Measurements from ENCODE around the gene METRNL.

The METRNL gene

DNA sequence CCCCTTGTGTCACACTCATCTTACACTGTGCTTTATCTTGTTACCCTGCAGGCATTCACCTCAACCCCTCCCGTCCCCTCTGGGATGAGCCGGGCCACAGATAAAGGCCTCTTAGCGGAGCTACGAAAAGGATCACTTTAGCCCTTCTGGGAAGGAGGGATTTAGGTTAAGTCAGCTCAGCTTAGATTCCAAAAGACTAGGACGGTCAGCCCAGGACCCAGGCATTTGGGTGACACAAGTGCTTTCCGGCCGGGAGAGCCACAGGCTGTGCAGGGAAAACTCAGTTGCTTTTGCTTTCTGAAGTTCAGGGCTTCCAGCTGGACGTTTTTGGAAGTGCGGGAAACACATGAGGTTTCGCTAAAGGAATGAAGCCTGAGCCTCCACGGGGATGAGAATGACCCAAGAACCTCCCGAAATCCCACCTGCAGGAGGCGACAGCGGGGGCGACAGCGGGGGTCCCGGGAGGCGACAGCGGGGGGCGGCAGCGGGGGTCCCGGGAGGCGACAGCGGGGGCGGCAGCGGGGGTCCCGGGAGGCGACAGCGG, 11.6 kb upstream of the METRNL start:
- no peak for DNase-seq

DNA sequence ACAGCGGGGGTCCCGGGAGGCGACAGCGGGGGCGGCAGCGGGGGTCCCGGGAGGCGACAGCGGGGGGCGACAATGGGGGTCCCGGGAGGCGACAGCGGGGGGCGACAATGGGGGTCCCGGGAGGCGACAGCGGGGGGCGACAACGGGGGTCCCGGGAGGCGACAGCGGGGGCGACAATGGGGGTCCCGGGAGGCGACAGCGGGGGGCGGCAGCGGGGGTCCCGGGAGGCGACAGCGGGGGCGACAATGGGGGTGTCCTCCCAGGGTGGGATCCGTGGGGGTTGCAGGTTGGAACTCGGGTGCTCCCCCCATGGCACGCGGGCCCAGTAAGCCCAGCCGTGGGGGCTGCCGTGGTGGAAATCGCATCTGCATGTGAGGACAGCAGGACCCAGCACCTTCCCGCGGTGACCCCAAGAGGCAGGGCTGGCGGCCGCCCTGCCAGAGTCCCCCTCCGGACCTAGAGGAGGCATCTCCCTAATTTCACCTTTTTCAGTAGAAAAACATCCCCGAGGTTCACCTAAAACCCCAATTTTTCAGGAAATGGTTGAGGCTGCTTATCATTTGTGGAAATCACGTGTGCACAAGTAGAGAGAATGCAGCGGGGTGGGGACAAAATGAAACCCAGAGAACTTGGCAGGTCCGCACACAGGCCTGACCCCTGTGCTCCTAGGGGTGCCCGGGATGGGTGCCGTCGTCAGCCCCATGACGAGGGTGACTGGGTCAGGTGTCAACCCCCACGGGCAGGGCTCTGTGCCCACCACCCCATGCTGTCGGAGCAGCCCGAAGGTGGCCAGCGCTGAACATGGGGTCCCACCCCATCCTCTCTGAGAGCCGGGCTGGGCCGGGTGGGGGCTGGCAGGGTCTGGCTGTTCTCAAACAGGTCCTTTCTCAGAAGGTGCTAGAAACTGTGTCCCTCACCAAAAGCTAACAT, 10.5 kb upstream of the METRNL start:
- DNase-seq, result no peak

DNA sequence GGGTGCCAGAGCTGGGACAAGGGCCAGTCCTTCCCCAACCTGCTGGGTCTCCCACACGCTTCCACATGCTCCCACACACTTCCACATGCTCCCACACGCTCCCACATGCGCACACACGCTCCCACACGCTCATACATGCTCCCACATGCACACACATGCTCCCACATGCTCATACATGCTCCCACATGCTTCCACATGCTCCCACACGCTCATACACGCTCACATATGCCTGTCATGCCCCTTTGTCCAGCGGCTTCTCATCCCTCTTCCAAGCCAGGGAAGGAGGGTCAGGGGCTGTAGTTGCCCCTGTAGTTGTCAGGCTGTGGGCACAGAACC, 9.9 kb upstream of the METRNL start:
- DNase-seq, result no peak

DNA sequence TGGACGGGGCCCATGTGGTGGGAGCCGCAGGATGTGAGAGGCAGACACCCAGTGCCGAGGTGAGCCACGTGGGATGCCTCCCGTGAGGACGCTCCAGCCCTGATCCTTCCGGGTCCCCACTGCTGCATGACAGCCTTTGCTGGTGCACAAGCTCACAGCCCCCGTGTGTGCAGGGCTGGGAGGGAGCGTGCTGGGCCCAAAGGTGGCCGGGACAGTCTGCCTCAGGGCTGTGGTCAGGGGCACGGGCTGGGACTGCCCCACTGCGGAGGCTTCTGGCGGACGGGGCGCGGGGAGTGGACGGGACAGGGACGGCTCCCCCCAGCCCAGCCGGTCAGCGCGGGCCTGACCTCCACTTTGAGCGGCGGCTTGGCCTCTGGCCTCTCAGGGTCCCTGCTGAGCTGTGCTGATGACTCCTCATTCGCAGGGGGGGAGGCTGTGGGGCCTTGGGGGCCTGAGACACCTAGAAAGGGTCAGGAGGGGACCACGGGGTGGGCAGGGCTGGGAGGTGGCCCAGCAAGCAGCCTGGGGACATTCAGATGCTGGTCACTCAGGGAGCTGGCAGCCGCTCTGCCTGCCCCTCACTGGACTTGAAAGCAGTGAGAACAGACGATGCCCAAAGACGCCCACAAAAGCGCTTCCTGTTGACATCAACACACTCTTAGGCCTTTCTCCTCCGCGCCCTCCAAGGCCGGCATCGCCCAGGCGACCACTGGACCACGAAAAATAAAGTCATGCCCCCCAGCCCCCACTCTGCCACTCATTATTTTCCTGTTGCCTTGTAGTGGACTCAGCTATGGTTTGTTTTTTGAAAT, 9.3 kb upstream of the METRNL start:
- DNase-seq, result no peak

DNA sequence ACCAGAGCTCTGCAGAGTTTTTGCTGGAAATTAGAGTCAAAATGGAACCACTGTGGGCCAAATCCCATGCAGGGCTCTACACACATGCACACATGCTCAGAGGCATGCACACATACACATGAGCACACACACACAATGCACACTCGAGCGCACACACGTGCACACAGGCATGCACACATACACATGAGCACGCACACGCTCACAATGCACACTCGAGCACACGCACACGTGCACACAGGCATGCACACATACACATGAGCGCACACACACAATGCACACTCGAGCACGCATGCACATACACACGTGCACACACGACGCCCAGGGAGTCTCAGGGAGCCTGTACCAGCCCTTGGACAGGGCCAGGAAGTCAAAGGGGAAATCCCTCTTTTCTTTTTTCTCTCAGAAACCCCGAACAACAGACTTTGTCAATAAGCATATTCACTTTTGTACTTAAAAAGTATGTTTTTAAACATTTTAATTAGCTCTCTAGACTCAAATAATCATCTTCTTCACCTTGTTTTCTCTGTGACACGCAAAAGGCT, 8.5 kb upstream of the METRNL start:
- no peak for DNase-seq

DNA sequence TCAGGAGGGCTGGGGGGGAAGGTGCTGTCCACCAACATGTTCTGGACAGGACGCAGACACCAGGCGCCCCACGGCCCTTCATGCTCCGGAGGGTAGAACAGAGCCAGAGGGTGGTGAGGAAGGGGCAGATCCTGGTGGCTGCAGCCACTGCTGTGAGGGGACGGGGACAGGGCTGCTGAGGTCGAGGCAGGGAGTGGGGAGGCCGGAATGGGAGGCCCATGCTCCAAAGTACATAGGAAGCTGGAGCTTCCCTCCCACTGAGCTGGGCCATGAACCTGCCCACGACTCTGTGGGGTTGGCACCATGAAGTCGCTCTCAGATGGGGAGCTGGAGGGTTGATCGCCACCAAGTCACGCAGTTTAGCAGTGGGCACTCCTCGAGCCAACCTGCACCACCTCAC, 8.0 kb upstream of the METRNL start:
- no peak for DNase-seq

DNA sequence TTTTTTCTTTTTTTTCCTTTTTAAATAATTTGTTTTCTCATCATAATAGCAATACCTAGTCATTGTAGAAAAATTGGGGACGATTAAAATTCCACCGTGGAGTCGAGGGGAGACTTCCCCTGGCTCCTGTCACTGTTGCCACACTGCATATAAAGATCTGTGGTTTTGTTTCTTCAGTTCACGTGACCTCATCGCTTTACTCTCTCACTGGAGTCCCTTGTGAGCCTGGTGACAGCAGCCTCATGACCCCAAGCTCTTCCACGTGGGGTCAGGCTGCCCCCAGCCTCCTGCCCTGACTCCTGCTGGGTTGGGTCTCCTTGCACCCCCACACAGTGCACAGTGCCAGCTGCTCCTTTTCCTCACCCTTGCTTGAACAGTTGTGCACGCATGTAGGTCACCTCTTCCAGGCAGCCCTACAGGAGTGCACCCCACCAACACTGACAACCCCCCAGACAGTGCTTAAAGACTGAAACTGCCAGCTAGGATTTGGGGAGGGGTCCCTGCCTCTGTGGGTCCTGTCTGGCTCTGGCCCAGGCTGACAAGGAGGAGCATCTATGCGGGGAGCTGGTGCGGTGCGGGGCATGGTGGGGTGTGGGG, 7.3 kb upstream of the METRNL start:
- no peak for DNase-seq

DNA sequence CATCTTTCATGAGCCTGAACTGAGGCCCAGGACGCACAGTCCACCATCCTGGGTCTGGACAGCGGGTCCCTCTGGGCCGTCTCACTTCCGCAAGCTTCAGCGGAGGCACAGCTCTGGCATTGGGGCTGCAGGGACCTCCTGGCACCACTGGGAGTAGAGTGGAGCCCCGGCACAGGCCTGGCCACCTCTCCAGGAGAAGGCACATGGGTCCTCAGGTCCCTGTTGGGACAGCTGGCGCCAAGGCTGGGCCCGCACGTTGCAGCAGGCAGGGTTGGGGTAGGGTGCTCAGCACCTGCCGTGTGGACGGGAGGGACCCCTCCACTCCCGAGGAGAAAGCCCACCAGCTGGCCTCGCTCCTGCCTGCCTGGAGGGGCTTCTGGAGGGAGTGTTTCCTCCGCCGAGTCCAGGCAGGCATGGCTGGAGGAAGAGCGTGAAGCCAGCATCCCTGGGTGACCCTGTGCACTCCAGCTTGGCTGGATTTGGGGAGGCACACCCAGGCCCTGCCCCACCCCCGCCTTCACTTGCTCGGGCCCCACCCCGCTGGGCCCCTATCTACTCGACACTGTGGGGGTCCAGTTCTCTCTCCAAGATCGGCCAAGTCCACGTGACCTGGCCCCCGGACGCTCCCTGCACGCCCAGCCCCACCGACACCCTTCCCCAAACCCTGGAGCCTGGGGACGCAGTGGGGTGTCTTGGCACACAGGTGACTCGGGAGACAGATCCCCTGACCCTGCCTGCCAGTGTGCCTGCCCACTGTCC, 6.6 kb upstream of the METRNL start:
- no peak for DNase-seq

DNA sequence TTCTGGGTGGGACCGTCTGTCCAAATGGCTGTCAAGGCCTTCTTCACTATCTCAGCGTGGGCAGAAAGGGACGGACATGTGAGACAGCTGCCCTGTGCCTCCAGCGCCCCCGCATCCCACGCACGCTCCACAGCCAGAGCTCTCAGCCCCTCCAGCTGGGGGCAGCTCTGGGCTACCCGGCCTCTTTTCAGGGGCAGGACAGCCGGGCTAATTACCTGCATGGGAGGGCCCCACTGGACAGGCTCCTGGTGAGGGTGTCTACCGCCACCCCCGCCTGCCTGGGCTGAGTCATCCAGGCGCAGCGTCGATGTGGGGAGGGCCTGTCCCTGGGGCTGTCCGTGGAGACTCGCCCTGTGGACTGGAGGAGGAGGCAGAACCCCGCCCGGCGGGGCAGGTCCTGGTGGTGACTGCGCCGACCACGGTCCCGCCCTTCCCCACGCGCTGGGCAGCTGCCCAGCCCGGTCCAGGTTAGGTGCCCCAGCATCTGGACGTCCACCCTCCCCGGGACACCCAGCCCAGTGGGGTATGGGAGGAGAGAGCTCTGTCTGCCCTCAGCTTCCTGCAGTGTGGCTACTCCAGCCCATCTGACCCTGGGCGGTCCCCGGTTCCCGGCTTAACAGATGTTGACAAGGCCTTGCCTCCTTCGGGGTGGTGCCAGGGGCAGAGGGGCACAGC, 5.9 kb upstream of the METRNL start:
- DNase-seq, result no peak

DNA sequence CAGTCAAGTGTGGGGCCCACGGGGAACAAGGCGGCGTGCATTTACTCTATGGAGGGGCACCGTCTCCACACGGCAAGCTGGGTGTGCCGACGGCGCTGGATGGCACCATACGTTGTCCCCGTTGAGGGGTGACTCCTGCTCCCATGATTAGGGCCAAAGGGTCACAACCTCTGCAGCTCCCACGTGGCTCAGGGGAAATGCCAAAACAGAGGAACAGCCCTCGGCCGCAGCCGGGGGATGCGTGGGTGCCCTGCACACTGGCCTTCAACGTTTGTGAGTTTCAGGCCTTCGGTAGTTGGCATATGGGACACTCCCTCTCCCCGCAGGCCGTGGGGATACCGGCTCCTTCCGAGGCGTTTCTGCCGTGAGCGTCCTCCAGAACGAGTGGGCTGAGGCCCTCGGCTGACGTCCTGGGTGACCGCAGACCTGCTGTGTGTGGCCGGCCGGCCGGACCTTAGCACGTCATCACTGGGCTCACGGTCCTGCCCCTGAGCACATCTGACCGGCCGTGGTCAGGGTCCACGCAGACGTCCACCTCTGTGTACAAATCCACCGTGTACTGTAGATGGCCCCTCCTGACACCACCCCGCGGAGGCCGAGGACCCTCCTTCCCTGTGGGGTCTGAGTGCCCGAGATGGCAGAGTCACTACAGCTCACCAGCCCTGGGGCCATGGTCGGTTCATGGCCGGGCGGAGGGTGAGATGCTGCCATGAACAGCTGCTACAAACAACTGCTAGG, 4.8 kb upstream of the METRNL start:
- no peak for DNase-seq

DNA sequence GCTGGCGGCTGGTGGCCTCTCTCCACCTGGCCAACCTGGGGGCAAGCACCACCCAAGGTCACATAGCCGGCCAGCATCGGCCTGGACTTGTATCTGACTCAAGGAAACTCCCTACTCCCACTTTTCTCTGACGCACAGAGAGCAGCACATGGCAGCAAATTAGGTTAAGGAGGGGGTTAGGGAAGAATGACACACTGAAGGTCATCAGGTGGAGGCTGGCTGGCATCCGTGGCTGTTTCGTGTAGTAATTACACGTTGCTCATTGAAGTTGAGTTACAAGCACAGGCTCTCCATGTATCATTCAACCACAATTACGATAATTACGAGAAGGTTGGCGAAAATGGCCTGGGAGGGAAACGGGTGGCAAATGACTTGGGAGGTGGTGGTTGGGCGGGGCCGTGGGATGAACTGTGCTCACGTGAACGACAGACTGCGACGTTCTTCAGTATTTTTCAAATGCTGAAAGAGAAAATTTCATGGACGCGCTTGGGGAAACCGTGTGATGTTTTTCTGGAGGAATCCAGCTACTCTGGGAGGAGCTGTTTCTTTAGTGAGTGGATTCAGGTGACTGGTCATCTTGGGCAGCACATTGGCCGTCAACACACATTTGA, 4.0 kb upstream of the METRNL start:
- DNase-seq, result no peak

DNA sequence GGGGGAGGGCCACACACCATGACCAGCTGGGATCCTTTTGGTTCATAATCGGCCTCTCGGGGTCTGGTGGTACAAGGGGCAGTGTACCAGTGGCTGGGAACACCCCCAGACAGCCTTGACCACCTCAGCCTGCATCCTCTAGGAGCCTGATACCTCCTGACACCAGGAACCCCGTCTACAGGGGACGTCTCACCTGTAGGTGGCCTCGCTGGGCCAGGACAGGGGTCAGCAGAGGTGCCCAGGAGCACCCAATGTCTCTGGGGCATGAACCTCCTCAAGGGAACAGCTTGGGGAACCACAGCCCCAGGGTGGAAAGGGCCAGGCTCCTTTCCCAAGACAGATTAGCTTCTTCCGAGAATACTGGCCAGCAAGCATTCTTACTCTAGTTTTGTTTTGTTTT, 2.5 kb upstream of the METRNL start:
- DNase-seq, result no peak

DNA sequence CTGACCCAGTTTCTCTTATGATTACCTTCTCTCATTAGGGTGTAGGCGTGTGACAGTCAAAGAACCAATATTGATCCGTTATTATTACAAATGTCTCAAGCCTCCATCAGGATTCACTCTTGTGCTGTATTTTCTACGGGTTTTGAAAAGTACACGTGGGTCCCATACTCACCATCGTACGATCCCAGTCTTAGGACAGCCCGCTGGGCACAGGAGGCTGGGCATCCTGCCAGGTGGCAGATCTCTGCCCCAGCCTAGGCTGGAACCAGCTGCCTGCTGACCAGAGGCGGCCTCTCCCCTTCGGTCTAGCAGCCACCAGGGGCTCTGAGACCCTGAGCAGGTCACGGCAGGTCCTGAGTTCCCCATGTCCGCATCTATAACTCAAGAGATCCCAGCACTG, 2.0 kb upstream of the METRNL start:
- no peak for DNase-seq

DNA sequence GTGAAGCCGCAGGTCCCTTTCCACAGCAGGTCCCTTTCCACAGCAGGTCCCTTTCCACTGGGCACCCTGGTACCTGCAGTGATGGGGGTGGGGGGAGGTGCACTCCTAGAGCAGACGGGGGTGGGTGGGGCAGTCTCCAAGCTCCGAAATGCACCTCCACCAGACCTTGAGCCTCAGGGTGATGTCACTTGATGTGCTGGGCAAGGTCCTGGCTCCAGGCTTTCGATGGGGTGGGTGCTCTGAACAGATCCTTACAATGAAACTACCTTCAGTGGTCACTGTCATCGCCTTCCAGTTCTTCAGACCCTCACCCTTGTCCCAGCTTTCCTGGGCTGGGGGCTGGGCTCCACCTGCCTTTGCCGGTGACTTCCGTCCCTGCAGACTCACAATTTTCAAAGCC, 1.5 kb upstream of the METRNL start:
- DNase-seq, result no peak

DNA sequence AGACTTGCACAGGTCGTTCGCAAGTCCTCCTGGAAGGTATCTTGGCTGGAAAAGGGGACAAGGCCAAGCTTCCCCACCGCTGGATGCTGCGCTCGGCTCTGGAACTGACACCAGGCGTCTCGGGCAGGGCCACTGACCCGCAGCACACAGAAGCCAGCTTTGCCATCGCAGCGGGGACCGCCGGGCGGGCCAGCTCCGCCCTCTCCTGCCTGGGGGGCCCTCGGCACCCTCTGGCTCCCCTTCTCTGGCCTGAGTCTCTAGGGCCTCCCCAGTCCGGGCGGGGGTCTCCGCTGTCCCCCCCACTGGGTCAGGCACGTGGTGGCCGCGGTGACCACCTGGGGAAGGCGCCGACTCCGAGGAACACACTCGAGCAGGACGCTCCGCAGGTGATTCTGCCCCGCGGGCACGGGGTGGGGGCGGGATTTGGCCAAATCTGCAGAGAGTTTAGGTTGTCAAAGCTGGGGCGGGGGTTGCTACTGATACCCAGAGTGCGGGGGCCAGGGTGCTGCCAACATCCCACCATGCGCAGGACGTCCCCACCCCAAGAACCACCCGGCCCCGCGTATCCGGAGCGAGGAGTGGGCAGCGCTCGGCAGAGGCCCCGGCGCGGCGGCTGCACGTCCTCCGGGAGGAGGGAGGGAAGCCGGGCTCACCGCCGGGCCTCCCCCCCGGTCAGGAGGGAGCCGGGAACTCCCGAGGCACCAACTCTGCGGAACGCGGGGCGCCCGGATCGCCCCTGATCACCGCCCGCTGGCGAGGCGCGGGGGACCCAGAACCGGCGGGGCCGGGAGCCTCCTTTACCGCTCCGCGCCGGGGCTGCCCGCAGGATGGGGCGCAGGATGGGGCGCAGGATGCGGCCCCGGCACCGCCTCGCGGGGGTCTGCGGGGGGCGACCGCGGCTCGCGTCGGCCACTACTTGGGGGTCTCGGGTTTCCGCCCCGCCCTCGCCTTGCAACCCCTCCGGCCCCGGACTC, 744 bp upstream of the METRNL start:
- DNase-seq, result peak; percentile 50

DNA sequence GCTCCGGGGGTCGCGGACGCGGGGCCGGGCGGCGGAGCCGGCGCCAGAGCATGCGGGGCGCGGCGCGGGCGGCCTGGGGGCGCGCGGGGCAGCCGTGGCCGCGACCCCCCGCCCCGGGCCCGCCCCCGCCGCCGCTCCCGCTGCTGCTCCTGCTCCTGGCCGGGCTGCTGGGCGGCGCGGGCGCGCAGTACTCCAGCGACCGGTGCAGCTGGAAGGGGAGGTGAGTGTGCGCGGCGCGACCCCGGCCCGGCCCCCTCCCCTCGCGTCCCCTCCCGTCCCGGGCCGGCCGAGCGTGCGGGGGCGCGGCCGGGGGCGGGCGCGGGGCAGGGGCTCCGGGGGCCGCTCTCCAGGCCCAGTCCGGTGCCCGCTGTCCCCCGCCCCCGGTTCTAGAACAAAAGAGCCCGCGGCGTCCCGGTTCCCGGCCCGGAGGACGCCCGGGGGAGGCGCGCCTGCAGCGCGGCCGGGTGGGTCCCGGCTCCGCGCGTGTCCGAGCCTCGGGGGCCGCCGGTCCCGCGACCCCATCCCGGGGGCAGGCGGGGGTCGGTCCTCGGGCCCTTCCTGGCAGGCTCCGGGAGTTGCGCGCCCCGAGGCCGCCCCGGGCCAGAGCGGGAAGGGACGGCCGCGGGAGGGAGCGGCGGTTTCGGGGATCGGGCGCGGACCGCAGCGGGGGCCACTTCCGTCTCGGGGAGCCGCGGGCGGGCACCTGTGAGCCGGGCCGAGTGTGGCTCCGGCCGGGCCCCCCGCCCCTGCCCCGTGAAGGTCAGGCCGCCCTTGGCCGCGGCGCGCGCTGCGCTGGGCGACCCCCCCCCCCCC, 563 bp downstream of the METRNL start:
- no peak for DNase-seq

DNA sequence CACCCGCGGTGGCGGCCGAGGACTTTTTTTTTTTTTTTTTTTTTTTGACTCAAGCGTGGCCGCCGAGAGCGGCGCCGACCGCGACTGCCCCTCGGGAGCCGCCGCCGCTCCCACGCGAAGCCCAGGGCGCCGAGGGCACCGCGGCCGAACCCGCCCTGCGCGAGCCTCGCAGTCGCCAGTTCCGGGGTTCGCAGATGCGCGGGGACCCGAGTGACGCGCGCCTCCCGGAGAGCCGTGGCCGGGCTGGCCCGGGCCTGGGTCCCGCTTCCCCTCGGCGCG, 1.1 kb downstream of the METRNL start:
- no peak for DNase-seq

DNA sequence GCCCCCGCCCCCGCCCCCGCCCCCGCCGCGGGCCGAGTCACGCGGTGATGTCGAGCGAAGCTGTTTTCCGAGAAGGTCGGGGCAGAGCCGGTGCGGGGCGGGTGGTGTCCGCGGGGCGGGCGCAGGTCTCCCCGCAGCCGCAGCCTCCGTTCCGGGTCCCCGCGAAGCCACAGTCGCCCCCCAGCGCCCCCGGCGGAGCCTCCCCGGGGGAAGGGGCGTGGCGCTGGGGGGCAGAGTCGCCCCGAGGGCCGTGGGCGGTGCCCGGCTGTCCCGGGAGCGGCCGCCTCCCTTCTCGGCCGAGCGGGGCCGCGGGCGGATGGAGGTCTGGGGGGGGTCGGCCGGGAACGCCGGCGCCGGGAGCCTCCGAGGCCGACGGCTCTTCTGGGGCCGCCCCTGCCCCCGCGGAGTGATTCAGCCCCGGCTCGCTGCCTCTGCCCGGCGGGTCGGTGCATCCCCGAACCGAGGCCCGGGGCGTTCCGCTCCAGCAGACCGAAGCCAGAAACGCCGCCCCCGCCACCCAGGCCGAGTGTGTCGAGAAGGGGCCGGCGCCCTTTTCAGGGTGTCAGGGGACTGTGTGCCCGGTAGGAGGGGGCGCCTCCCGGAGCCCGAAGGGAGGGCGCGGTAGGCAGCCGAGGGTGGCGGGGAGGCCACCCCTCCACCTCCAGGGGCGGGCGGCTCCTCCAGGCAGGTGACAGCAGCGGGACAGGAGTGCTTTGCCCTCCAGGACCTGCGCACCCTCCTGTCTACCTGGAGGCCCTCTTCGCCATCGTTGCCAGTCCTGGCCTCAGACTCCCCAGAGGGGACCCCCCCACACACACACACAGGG, 1.7 kb downstream of the METRNL start:
- DNase-seq, result peak; percentile 55

All from activated CD4-positive, CD25-positive, alpha-beta regulatory T cell treated with anti-CD3 and anti-CD28 coated beads, Interleukin-2, amount 50 U/mL, for 72 hours (primary cell).